ENCODE measurements around the gene PIK3R5.

PIK3R5 gene

GRCh38 chr17:8930649-8931048 is 34.9 kb downstream of the PIK3R5 start:
- no peak for TF ChIP-seq GATA3 (IDR thresholded peaks at IDR 0.05; ENCODE audit: low read depth, low read length)
- TF ChIP-seq GATA2 (IDR thresholded peaks at IDR 0.05; ENCODE audit: low read depth, low read length), result no peak

- TF ChIP-seq GATA2 (IDR thresholded peaks at IDR 0.05; ENCODE audit: low read depth, low read length) (no peak), GATA3 (IDR thresholded peaks at IDR 0.05; ENCODE audit: low read depth, low read length) (no peak)
Observed at GRCh38 chr17:8928347-8928746, 37.2 kb downstream of the PIK3R5 start.

- TF ChIP-seq GATA2 (IDR thresholded peaks at IDR 0.05; ENCODE audit: low read depth, low read length), result no peak
- no peak for TF ChIP-seq GATA3 (IDR thresholded peaks at IDR 0.05; ENCODE audit: low read depth, low read length)
Observed at GRCh38 chr17:8927395-8927794, 38.1 kb downstream of the PIK3R5 start.

GRCh38 chr17:8925808-8926207 is 39.7 kb downstream of the PIK3R5 start:
- TF ChIP-seq GATA3 (IDR thresholded peaks at IDR 0.05; ENCODE audit: low read depth, low read length), result no peak

GRCh38 chr17:8925141-8925540 is 40.4 kb downstream of the PIK3R5 start:
- TF ChIP-seq GATA3 (IDR thresholded peaks at IDR 0.05; ENCODE audit: low read depth, low read length) (no peak), GATA2 (IDR thresholded peaks at IDR 0.05; ENCODE audit: low read depth, low read length) (no peak)

- TF ChIP-seq GATA3 (IDR thresholded peaks at IDR 0.05; ENCODE audit: low read depth, low read length), result no peak
- TF ChIP-seq GATA2 (IDR thresholded peaks at IDR 0.05; ENCODE audit: low read depth, low read length), result no peak
Observed at GRCh38 chr17:8924595-8924994, 40.9 kb downstream of the PIK3R5 start.

- no peak for TF ChIP-seq GATA2 (IDR thresholded peaks at IDR 0.05; ENCODE audit: low read depth, low read length)
- TF ChIP-seq GATA3 (IDR thresholded peaks at IDR 0.05; ENCODE audit: low read depth, low read length), result no peak
Observed at GRCh38 chr17:8923762-8924161, 41.7 kb downstream of the PIK3R5 start.

- no peak for TF ChIP-seq GATA2 (IDR thresholded peaks at IDR 0.05; ENCODE audit: low read depth, low read length)
Observed at GRCh38 chr17:8922928-8923327, 42.6 kb downstream of the PIK3R5 start.

GRCh38 chr17:8922451-8922850 is 43.1 kb downstream of the PIK3R5 start:
- TF ChIP-seq GATA2 (IDR thresholded peaks at IDR 0.05; ENCODE audit: low read depth, low read length) (no peak), GATA3 (IDR thresholded peaks at IDR 0.05; ENCODE audit: low read depth, low read length) (no peak)

- no peak for TF ChIP-seq GATA2 (IDR thresholded peaks at IDR 0.05; ENCODE audit: low read depth, low read length)
- no peak for TF ChIP-seq GATA3 (IDR thresholded peaks at IDR 0.05; ENCODE audit: low read depth, low read length)
Observed at GRCh38 chr17:8921147-8921546, 44.4 kb downstream of the PIK3R5 start.

- TF ChIP-seq GATA2 (IDR thresholded peaks at IDR 0.05; ENCODE audit: low read depth, low read length), result no peak
- no peak for TF ChIP-seq GATA3 (IDR thresholded peaks at IDR 0.05; ENCODE audit: low read depth, low read length)
Observed at GRCh38 chr17:8918807-8919465, 46.6 kb downstream of the PIK3R5 start.

- TF ChIP-seq GATA3 (IDR thresholded peaks at IDR 0.05; ENCODE audit: low read depth, low read length), result no peak
Observed at GRCh38 chr17:8916466-8916865, 49.0 kb downstream of the PIK3R5 start.

- no peak for TF ChIP-seq GATA2 (IDR thresholded peaks at IDR 0.05; ENCODE audit: low read depth, low read length)
- no peak for TF ChIP-seq GATA3 (IDR thresholded peaks at IDR 0.05; ENCODE audit: low read depth, low read length)
Observed at GRCh38 chr17:8914554-8914953, 51.0 kb downstream of the PIK3R5 start.

- TF ChIP-seq GATA2 (IDR thresholded peaks at IDR 0.05; ENCODE audit: low read depth, low read length) (no peak), GATA3 (IDR thresholded peaks at IDR 0.05; ENCODE audit: low read depth, low read length) (no peak)
Observed at GRCh38 chr17:8913879-8914278, 51.6 kb downstream of the PIK3R5 start.

GRCh38 chr17:8913091-8913490 is 52.4 kb downstream of the PIK3R5 start:
- TF ChIP-seq GATA3 (IDR thresholded peaks at IDR 0.05; ENCODE audit: low read depth, low read length) (no peak), GATA2 (IDR thresholded peaks at IDR 0.05; ENCODE audit: low read depth, low read length) (no peak)

Measured in SH-SY5Y (cell line).